Testis (tissue), 2 donors: ENCODE measurements around the gene ASPM.

Experiments
- CTCF ChIP-seq, 3 experiments: fragments of 450-650 bp in 2 of 3; fragments of 200-600 bp in 1 of 3; sonication (generic) in 1 of 3; IDR thresholded peaks; one replicate each; pipeline ENCODE4 v1.5.1; 2016 to 2019; ENCODE audit warnings: antibody characterized with exemption in 3 of 3, mild to moderate bottlenecking in 2 of 3, moderate library complexity in 1 of 3
- POLR2A ChIP-seq: fragments of 450-650 bp; IDR thresholded peaks from one replicate; pipeline ENCODE4 v1.6.1; 2017; ENCODE audit warnings: antibody characterized with exemption, mild to moderate bottlenecking, moderate library complexity

- no peak for TF ChIP-seq CTCF (IDR thresholded peaks at IDR 0.05)
- no peak for TF ChIP-seq POLR2A
Measured at GRCh38 chr1:197152662-197153061, 6.2 kb upstream of the ASPM start.
